Heart right ventricle (tissue), 16 donors: ENCODE results near the gene NACAD. TPM values are rescaled to one million over a fixed set of nuclear protein-coding genes. Genes with fewer than 3 reads are reported as not detected.
A peak's percentile ranks its signal among the peaks of the same experiment; 100 is the strongest.

Experiments used
- ATAC-seq, 8 donors: fragments of 200-7000 bp; cut with Tn5 transposase; one replicate each; pipeline ENCODE4 v1.9.1; 2020; ENCODE audit warnings: mild to moderate bottlenecking in 8 of 8, moderate library complexity in 8 of 8, moderate number of reproducible peaks in 1 of 8
- DNase-seq, 2 donors: peaks; one replicate each; pipeline ENCODE4 v3.0.0-alpha.2; 2020
- H3K27ac ChIP-seq, 10 donors: fragments of 200-600 bp; sonication (generic) in 2 of 10; one replicate each; pipeline versions ENCODE4 v1.5.0 to v1.8.0; 2020 to 2022; ENCODE audit warnings: mild to moderate bottlenecking in 3 of 10
- H3K27me3 ChIP-seq, 7 donors: fragments of 200-600 bp; one replicate each; pipeline ENCODE4 v1.8.0; 2021 to 2022; ENCODE audit warnings: mild to moderate bottlenecking in 2 of 7
- H3K36me3 ChIP-seq, 9 donors: fragments of 200-600 bp; sonication (generic) in 1 of 9; one replicate each; pipeline versions ENCODE4 v1.5.0 to v1.8.0; 2020 to 2022; ENCODE audit warnings: mild to moderate bottlenecking in 2 of 9
- H3K4me1 ChIP-seq, 9 donors: fragments of 200-600 bp; sonication (generic) in 1 of 9; one replicate each; pipeline versions ENCODE4 v1.5.0 to v1.8.0; 2020 to 2022; ENCODE audit warnings: mild to moderate bottlenecking in 4 of 9
- H3K4me3 ChIP-seq, 10 donors: fragments of 200-600 bp; sonication (generic) in 2 of 10; one replicate each; pipeline versions ENCODE4 v1.5.0 to v1.8.0; 2020 to 2022; ENCODE audit warnings: mild to moderate bottlenecking in 7 of 10, moderate library complexity in 2 of 10
- H3K9me3 ChIP-seq, 11 donors: fragments of 200-600 bp in 10 of 11; sonication (generic) in 2 of 11; one replicate each; pipeline versions ENCODE4 v1.5.0 to v1.8.0; 2013 to 2022; ENCODE audit warnings: mild to moderate bottlenecking in 2 of 11, control low read depth in 1 of 11, moderate library complexity in 1 of 11
- WGBS, 2 donors: extraction: QIAGEN DNeasy Blood & Tissue Kit; methylation state at CpG; one replicate each; pipeline ENCODE4 v1.1.7; 2013; ENCODE audit warnings: inconsistent platforms in 1 of 2; 5-methylcytosine and 5-hydroxymethylcytosine counted together
- intact Hi-C, 10 donors: fragments of 100-400 bp; cut with DNase I; formaldehyde crosslinking; loops; one replicate each; pipeline versions ENCODE4 v1.11.1 to v1.14.2; 2022
- polyA plus RNA-seq, 2 donors: library from polyadenylated mRNA; stranded (reverse); fragments of 200-250 nt; gene quantifications; one replicate each; pipeline ENCODE4 v1.2.3, GENCODE V29; 2013
- total RNA-seq, 10 donors: library from RNA; stranded (reverse); fragmentation: NEBNext Ultra II Directional in 3 of 10; extraction: Animal tissue kit (Norgen Biotek cat#: 25700) in 3 of 10; gene quantifications; one replicate each; pipeline versions ENCODE4 v1.2.1 to v1.2.4, GENCODE V29; 2021 to 2023
- TF ChIP-seq, protein P1 (sequence below), 9 donors: fragments of 200-600 bp; sonication (generic) in 2 of 9; IDR thresholded peaks; one replicate each; pipeline versions ENCODE4 v1.5.0 to v1.8.0; 2021 to 2022; ENCODE audit warnings: antibody characterized with exemption in 9 of 9, mild to moderate bottlenecking in 5 of 9, moderate library complexity in 1 of 9
- donor health status: Arrhythmogenic right ventricular cardiomyopathy.
- donor health status: ischemic (EF 13 %, LVEDD 7.1; RV severe dilation, severe dysfunction).
- donor health status: healthy with polysubstance abuse.
- donor health status: DM: no; HTN: yes; CAD: no.
- donor health status: DM: no; HTN: no; CAD: no.
- donor health status: ischemic (EF 25% LVEDD 6.9; RV normal size, moderate dysfunction).
- donor health status: ischemic (EF 25% LVEDD 5.7; RV mildly dilated, moderate dysfunction).
- donor health status: healthy.
- donor health status: DM: yes; HTN: yes; CAD: no.
- donor health status: Ischemic cardiomyopathy.
- donor health status: ischemic (EF 35%, LVEDD 5.7; RV mildly dilated, moderate dysfunction).
- donor health status: nonischemic (EF 11% LVEDD 7.7; RV severe dilation, severe dysfunction).
- donor health status: DM: yes; HTN: yes; CAD: no.
- donor health status: PGD.
- donor health status: ischemic (EF 29% LVEDD 5.4; RV normal size, mild dysfunction).
- donor health status: nonischemic (EF 23%, LVEDD 6.1; RV moderate dilation, normal function).

NACAD gene
- total and polyA plus RNA-seq, 12 donors: 3.0 to 12.0 (median 4.7) TPM

DNA sequence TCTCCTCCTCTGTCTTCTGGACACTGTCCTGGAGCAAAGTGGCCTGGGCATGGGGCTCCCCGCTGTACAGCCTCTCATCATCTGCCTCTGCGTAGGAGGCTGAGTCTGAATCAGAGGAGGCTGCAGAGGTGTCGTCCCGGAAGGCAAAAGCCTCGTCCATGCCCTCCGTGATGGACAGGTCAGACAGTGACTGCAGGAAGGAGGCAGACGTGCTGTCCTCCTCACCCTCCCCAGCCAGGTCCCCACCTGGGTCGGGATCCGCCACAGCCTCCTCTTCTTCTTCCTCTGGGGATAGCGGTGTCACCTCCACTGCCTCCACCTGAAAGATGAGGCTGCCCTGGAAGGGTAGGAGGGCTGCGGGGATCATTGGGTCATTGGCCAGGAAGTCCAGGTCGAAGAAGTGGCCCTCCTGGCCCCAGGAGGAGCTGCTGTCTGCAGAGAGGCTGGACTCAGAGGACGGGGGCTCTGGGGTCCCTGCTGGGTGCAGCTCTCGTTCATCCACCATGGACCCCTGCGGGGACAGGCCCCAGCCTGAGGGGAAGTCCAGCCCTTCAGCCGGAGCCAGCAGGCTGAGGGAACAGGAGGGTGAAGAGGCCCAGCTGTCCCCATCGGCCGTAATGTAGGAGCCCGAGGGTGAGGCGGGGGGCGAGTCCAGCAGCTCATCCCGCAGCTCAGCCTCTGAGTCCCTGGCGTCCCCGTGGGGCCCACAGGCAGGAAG, 3.7 kb downstream of the NACAD start:
- TF ChIP-seq, protein P1, sequence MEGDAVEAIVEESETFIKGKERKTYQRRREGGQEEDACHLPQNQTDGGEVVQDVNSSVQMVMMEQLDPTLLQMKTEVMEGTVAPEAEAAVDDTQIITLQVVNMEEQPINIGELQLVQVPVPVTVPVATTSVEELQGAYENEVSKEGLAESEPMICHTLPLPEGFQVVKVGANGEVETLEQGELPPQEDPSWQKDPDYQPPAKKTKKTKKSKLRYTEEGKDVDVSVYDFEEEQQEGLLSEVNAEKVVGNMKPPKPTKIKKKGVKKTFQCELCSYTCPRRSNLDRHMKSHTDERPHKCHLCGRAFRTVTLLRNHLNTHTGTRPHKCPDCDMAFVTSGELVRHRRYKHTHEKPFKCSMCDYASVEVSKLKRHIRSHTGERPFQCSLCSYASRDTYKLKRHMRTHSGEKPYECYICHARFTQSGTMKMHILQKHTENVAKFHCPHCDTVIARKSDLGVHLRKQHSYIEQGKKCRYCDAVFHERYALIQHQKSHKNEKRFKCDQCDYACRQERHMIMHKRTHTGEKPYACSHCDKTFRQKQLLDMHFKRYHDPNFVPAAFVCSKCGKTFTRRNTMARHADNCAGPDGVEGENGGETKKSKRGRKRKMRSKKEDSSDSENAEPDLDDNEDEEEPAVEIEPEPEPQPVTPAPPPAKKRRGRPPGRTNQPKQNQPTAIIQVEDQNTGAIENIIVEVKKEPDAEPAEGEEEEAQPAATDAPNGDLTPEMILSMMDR (IDR thresholded peaks at IDR 0.05): no peak
- intact Hi-C loops: no loop called here
- DNase-seq: no peak
- Histone ChIP-seq H3K9me3 (no peaks in the 10 kb centered on the region), H3K4me3 (no peak overlapping the region), H3K36me3 (peaks cover 0 to 4% (median 0%) of the 10 kb centered on the region in 9 donors), H3K4me1 (peaks cover 0 to 22% (median 11%) of the 10 kb centered on the region in 9 donors), H3K27me3 (peaks cover 0 to 22% (median 0%) of the 10 kb centered on the region in 7 donors), H3K27ac (no peak overlapping the region)
- WGBS, 2 donors: 82 to 84% methylated on average over 24 of the region's 24 CpGs
- no peak for ATAC-seq

DNA sequence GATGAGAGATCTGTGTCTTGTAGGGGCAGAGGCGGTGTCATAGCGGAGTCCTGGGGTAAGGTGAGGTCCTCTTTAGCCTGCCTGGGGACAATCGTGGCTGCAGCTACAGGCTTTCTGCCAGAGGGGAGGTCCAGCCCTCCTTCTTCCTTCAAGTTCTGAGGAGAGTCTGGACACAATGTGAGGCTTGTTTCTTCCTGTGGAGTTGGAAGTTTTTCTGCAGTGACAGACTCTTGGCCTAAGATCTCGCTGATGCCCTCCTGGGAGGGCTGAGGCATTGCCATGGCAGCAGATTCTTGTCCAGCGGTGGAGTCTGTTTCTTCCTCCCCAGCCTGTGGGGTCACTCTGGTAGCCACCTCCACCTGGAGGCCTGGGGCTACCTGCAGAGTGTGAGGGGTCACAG, 4.4 kb downstream of the NACAD start:
- Histone ChIP-seq H3K27ac (no peak overlapping the region), H3K9me3 (no peaks in the 10 kb centered on the region), H3K36me3 (peaks cover 0 to 4% (median 0%) of the 10 kb centered on the region in 9 donors), H3K4me1 (peaks cover 0 to 21% (median 10%) of the 10 kb centered on the region in 9 donors), H3K4me3 (no peak overlapping the region), H3K27me3 (peaks cover 0 to 14% (median 0%) of the 10 kb centered on the region in 7 donors)
- no peak for ATAC-seq
- intact Hi-C loops: no loop called here
- 62 to 65% methylated on average over 3 to 5 of the region's 5 CpGs for WGBS, 2 donors
- TF ChIP-seq, protein P1 (IDR thresholded peaks at IDR 0.05): no peak
- no peak for DNase-seq

- no peak for DNase-seq
- Histone ChIP-seq H3K27ac (no peak overlapping the region), H3K4me1 (peaks cover 0 to 9% (median 0%) of the 10 kb centered on the region in 9 donors), H3K4me3 (no peak overlapping the region), H3K9me3 (no peaks in the 10 kb centered on the region), H3K36me3 (peaks cover 0 to 5% (median 0%) of the 10 kb centered on the region in 9 donors), H3K27me3 (no peaks in the 10 kb centered on the region)
- WGBS, 2 donors: 67 to 70% methylated on average over 10 of the region's 10 CpGs
- no peak for ATAC-seq
- TF ChIP-seq, protein P1 (IDR thresholded peaks at IDR 0.05): no peak
- intact Hi-C loops: no loop called here
Measured at GRCh38 chr7:45082831-45083331, 5.9 kb downstream of the NACAD start.

- Histone ChIP-seq H3K4me1 (peaks cover 0 to 7% (median 0%) of the 10 kb centered on the region in 9 donors), H3K27ac (no peak overlapping the region), H3K36me3 (peaks cover 0 to 12% (median 2%) of the 10 kb centered on the region in 9 donors), H3K27me3 (no peaks in the 10 kb centered on the region), H3K4me3 (no peak overlapping the region), H3K9me3 (no peaks in the 10 kb centered on the region)
- DNase-seq (no peak), ATAC-seq (peak in 6 of 8 donors; percentile 15 to 41 (median 30))
- TF ChIP-seq, protein P1 (IDR thresholded peaks at IDR 0.05): no peak
- intact Hi-C loops: no loop called here
- 71 to 76% methylated on average over 17 to 18 of the region's 18 CpGs for WGBS, 2 donors
Measured at GRCh38 chr7:45082031-45082830, 6.5 kb downstream of the NACAD start.
